GM21381 (cell line): Measurements from ENCODE around the gene TAS2R30.

Source experiments
- ATAC-seq: cut with Tn5 transposase; IDR thresholded peaks from one replicate; pipeline ENCODE4 v1.9.1; 2021; ENCODE audit warnings: mild to moderate bottlenecking, moderate library complexity; ENCODE audit not compliant: unreplicated experiment

The TAS2R30 gene

GRCh38 chr12:11134305-11134704 is at the start of gene TAS2R30:
TSS of gene TAS2R30 (minus strand) at chr12:11134644. CDS start at chr12:11134244, 400 bp downstream.
- no peak for ATAC-seq

- ATAC-seq: no peak
Observed at GRCh38 chr12:11183011-11183410, 48.6 kb upstream of the TAS2R30 start.

GRCh38 chr12:11182529-11182928 is 48.1 kb upstream of the TAS2R30 start:
- ATAC-seq: no peak

GRCh38 chr12:11178250-11178649 is 43.8 kb upstream of the TAS2R30 start:
- no peak for ATAC-seq

- ATAC-seq: no peak
Observed at GRCh38 chr12:11174022-11174421, 39.6 kb upstream of the TAS2R30 start.

- ATAC-seq: no peak
Observed at GRCh38 chr12:11171969-11172675, 37.7 kb upstream of the TAS2R30 start.

- ATAC-seq: peak; percentile 96
Observed at GRCh38 chr12:11171145-11171968, 36.9 kb upstream of the TAS2R30 start, which contains the start of gene SMIM10L1. TSS of gene SMIM10L1 (plus strand) at chr12:11171194. CDS start at chr12:11171357, 163 bp downstream.

- no peak for ATAC-seq
Observed at GRCh38 chr12:11170810-11171144, 36.3 kb upstream of the TAS2R30 start.

- ATAC-seq: no peak
Observed at GRCh38 chr12:11166300-11166699, 31.9 kb upstream of the TAS2R30 start.

GRCh38 chr12:11164384-11164783 is 29.9 kb upstream of the TAS2R30 start:
- ATAC-seq: no peak

- no peak for ATAC-seq
Observed at GRCh38 chr12:11162502-11162901, 28.1 kb upstream of the TAS2R30 start.

GRCh38 chr12:11158885-11159444 is 24.5 kb upstream of the TAS2R30 start:
- ATAC-seq: no peak

GRCh38 chr12:11154400-11154925 is 20.0 kb upstream of the TAS2R30 start:
- ATAC-seq: no peak

GRCh38 chr12:11152725-11153124 is 18.3 kb upstream of the TAS2R30 start:
- no peak for ATAC-seq

- ATAC-seq: no peak
Observed at GRCh38 chr12:11150832-11151231, 16.4 kb upstream of the TAS2R30 start.

GRCh38 chr12:11147420-11147819 is 13.0 kb upstream of the TAS2R30 start:
- ATAC-seq: no peak

- no peak for ATAC-seq
Observed at GRCh38 chr12:11144297-11144696, 9.9 kb upstream of the TAS2R30 start.

- ATAC-seq: no peak
Observed at GRCh38 chr12:11143352-11143751, 8.9 kb upstream of the TAS2R30 start.

GRCh38 chr12:11136075-11136474 is 1.6 kb upstream of the TAS2R30 start:
- ATAC-seq: no peak

- ATAC-seq: no peak
Observed at GRCh38 chr12:11133816-11134215, 628 bp downstream of the TAS2R30 start.

- no peak for ATAC-seq
Observed at GRCh38 chr12:11133162-11133561, 1.3 kb downstream of the TAS2R30 start.

GRCh38 chr12:11130999-11131398 is 3.4 kb downstream of the TAS2R30 start:
- ATAC-seq: no peak
